ENCODE results near the gene NOTCH4.

DNA sequence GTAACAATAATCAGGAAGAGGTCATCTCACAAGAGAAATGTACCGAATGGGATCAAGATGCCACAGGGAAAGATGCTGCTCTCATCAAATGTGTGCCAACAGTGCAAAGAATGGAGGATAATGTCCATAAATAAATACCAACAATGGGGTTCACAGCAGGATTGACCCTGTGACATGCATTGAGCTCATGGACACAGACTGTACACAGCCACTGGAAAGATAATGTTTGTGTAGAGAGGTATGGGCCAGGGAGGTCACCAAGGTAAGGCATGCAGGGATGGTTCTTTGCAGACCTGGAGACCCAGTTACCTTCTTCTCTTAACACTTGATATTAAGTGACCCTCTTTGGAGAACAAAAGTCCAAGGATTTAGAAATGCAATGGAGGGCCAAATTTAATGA, 49.5 kb downstream of the NOTCH4 start:
- TF ChIP-seq YY1 (IDR thresholded peaks at IDR 0.05; ENCODE audit: low read depth) (no peak), EGR1 (IDR thresholded peaks at IDR 0.05) (no peak), TAF1 (IDR thresholded peaks at IDR 0.05; ENCODE audit: low read depth) (no peak)
- TF ChIP-seq, protein P1, sequence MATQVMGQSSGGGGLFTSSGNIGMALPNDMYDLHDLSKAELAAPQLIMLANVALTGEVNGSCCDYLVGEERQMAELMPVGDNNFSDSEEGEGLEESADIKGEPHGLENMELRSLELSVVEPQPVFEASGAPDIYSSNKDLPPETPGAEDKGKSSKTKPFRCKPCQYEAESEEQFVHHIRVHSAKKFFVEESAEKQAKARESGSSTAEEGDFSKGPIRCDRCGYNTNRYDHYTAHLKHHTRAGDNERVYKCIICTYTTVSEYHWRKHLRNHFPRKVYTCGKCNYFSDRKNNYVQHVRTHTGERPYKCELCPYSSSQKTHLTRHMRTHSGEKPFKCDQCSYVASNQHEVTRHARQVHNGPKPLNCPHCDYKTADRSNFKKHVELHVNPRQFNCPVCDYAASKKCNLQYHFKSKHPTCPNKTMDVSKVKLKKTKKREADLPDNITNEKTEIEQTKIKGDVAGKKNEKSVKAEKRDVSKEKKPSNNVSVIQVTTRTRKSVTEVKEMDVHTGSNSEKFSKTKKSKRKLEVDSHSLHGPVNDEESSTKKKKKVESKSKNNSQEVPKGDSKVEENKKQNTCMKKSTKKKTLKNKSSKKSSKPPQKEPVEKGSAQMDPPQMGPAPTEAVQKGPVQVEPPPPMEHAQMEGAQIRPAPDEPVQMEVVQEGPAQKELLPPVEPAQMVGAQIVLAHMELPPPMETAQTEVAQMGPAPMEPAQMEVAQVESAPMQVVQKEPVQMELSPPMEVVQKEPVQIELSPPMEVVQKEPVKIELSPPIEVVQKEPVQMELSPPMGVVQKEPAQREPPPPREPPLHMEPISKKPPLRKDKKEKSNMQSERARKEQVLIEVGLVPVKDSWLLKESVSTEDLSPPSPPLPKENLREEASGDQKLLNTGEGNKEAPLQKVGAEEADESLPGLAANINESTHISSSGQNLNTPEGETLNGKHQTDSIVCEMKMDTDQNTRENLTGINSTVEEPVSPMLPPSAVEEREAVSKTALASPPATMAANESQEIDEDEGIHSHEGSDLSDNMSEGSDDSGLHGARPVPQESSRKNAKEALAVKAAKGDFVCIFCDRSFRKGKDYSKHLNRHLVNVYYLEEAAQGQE (IDR thresholded peaks at IDR 0.05; ENCODE audit: low read depth) = no peak
